Measurements from ENCODE around the gene MAN2A1.

GRCh38 chr5:109823597-109823996 is 133.9 kb downstream of the MAN2A1 start:
- TF ChIP-seq CTCF (IDR thresholded peaks at IDR 0.05; ENCODE audit: low read length) (no peak), EZH2 (IDR thresholded peaks at IDR 0.05; ENCODE audit: borderline replicate concordance, low read length) (no peak)
